ENCODE results near the gene MED28.

The MED28 gene

DNA sequence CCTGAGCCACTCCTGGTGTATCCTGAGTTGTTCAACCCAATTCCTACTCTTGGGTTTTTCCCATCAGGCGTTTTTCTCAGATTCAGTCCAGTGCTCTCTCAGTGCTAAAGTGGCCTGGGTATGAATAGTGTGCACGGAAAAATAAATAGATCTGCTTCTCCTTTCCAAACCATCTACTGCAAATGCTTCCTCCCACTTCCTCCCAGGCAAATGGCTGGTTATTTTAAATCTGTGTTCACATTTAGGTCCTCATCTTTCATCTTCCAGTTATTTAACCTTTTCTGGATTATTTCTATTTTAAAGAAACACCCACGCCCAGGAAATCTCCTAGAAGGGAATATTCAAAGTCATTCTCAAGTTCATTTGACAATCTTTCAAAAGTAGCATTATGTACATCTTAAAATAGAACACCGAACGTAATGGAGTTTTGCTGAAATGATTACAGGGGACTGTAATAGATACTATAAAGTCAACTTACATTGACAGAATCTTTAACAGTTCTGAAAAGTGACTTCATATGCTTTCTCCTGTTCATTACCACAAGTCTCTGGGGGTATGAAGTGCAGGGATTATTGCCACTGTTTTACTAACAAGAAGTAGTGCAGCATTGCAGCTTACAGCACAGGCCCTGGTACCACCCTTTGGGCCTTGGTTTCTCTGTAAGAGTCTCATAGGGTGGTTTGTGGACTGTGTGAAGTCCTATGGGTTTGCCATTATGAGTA, 66.3 kb downstream of the MED28 start:
- DNase-seq (ENCODE audit: extremely low spot score) = no peak
- ChIA-PET POLR2A (no interaction called here), CTCF (no interaction called here)
- TF ChIP-seq FOXM1 (IDR thresholded peaks at IDR 0.05; ENCODE audit: borderline replicate concordance) = no peak
- TF ChIP-seq HDGF (IDR thresholded peaks at IDR 0.05; ENCODE audit: borderline replicate concordance) = no peak
- no peak for TF ChIP-seq LEF1 (IDR thresholded peaks at IDR 0.05; ENCODE audit: borderline replicate concordance)
- TF ChIP-seq SUZ12 (IDR thresholded peaks at IDR 0.05) = no peak
- TF ChIP-seq, protein P1, sequence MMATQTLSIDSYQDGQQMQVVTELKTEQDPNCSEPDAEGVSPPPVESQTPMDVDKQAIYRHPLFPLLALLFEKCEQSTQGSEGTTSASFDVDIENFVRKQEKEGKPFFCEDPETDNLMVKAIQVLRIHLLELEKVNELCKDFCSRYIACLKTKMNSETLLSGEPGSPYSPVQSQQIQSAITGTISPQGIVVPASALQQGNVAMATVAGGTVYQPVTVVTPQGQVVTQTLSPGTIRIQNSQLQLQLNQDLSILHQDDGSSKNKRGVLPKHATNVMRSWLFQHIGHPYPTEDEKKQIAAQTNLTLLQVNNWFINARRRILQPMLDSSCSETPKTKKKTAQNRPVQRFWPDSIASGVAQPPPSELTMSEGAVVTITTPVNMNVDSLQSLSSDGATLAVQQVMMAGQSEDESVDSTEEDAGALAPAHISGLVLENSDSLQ (IDR thresholded peaks at IDR 0.05) = no peak
- no peak for TF ChIP-seq CTBP1 (IDR thresholded peaks at IDR 0.05; ENCODE audit: borderline replicate concordance)
- no peak for TF ChIP-seq ARNT (IDR thresholded peaks at IDR 0.05)
- TF ChIP-seq FOXK2 (IDR thresholded peaks at IDR 0.05) = no peak
- TF ChIP-seq TARDBP (IDR thresholded peaks at IDR 0.05) = no peak
- no peak for TF ChIP-seq NFRKB (IDR thresholded peaks at IDR 0.05)
- TF ChIP-seq ZNF384 (IDR thresholded peaks at IDR 0.05) = no peak
- no peak for TF ChIP-seq L3MBTL2 (conservative IDR thresholded peaks at IDR 0.05)
- no peak for TF ChIP-seq BHLHE40 (IDR thresholded peaks at IDR 0.05; ENCODE audit: borderline replicate concordance)
- no peak for TF ChIP-seq FOXA1 (IDR thresholded peaks at IDR 0.05)
- no peak for TF ChIP-seq ELF4 (IDR thresholded peaks at IDR 0.05)
- TF ChIP-seq SP1 (IDR thresholded peaks at IDR 0.05) = no peak

DNA sequence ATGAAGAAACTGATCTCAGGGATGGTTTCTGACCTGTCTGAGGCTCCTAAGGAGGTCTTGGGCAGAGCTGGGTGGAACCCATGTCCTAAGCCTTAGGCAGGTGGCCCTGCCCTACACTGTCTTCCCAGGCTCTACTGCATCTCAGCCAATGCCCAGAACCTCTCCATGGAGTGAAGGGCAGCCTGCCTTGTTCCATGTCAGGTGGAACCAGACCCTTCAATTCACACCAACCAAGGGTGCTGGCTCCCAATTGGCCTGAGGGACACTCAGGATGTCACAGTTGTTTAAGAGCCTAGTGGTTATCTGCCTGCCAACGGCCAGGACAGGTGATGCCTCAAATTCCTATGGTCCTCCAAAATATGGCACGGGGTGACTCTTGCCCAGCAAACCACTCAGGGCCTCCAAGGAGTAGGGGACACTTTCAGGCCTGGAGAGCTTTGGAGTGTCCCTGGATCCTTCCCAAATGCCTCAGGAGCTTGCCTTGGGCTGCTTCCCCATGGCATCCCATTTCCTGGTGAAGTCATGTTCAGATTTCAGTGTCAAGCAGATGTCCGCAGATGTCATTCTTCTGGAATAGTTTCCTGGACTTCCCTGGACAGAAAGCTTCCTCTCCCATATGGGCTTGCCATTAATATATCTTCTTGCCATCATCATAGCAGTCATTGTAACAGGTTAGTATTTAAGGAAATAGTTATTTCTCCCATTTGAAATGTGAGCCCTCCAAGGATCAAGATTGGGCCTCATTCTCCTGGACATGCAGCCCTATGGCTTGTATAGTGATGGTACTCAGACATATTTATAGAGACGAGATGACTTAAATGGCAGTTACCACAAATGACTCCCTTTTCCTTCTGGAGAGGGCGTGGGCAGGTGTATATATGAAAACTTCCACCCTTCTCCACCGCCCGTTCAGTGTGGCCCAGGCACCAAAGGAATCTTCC, 67.1 kb downstream of the MED28 start:
- ChIA-PET POLR2A (no interaction called here), CTCF (no interaction called here)
- TF ChIP-seq HDGF (IDR thresholded peaks at IDR 0.05; ENCODE audit: borderline replicate concordance) = no peak
- no peak for TF ChIP-seq FOXM1 (IDR thresholded peaks at IDR 0.05; ENCODE audit: borderline replicate concordance)
- DNase-seq (ENCODE audit: extremely low spot score) = no peak

DNA sequence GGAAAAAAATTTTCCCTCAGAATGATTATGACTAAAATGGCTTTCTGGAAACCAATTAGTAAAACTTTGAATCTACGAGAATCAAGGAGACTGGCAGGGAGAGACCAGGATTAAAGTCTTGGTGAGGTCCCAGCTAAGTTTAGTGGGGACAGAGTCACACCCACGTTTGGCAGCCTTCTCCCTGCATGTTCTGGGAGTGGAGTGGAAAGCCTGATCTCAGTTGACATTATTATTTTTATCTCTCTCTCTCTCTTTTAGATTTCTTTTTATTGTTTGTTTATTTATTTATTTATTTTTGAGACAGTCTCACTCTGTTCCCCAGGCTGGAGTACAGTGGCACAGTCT, 67.8 kb downstream of the MED28 start:
- DNase-seq (ENCODE audit: extremely low spot score) = no peak
- no peak for TF ChIP-seq NFRKB (IDR thresholded peaks at IDR 0.05)
- TF ChIP-seq SUZ12 (IDR thresholded peaks at IDR 0.05) = no peak
- TF ChIP-seq, protein P1 (IDR thresholded peaks at IDR 0.05) = no peak
- no peak for TF ChIP-seq FOXM1 (IDR thresholded peaks at IDR 0.05; ENCODE audit: borderline replicate concordance)
- no peak for TF ChIP-seq TARDBP (IDR thresholded peaks at IDR 0.05)
- no peak for TF ChIP-seq FOXA1 (IDR thresholded peaks at IDR 0.05)
- TF ChIP-seq CTBP1 (IDR thresholded peaks at IDR 0.05; ENCODE audit: borderline replicate concordance) = no peak
- no peak for TF ChIP-seq ARNT (IDR thresholded peaks at IDR 0.05)
- CTCF ChIA-PET = no interaction called here
- POLR2A ChIA-PET = no interaction called here
